Measurements from ENCODE around the gene ACSM4.
A peak's percentile ranks its signal among the peaks of the same experiment; 100 is the strongest.
"Not testable (repeated sequence)": the region's sequence is repeated elsewhere in the genome, so short reads cannot be mapped to it uniquely, and the experiment has no call there.

Gene ACSM4, protein sequence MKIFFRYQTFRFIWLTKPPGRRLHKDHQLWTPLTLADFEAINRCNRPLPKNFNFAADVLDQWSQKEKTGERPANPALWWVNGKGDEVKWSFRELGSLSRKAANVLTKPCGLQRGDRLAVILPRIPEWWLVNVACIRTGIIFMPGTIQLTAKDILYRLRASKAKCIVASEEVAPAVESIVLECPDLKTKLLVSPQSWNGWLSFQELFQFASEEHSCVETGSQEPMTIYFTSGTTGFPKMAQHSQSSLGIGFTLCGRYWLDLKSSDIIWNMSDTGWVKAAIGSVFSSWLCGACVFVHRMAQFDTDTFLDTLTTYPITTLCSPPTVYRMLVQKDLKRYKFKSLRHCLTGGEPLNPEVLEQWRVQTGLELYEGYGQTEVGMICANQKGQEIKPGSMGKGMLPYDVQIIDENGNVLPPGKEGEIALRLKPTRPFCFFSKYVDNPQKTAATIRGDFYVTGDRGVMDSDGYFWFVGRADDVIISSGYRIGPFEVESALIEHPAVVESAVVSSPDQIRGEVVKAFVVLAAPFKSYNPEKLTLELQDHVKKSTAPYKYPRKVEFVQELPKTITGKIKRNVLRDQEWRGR

DNA sequence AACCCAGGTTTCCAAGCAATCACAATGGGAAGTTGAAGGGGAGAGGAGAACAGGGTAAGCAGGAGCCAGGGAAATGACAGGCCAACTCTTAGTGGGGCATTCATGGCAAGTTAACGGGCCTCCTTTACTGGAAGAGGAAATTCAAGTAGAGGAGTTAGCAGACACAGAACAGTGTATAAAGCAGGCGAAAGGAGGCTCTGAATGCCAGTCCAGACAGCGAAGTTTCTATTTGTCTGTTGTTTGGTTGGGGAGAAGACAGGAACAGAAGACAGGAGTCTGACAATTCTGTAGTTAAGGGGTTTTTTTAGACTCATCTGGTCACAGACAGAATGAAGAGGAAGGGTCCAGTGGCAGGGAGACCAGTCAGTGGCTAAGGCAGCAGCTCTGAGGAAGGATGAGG lies at the start of gene ACSM4:
ACSM4 (plus strand) TSS at position 301 of the 400 bp plus-strand sequence. CDS start 260 bp downstream, outside the sequence.
- DNase-seq: no peak

DNA sequence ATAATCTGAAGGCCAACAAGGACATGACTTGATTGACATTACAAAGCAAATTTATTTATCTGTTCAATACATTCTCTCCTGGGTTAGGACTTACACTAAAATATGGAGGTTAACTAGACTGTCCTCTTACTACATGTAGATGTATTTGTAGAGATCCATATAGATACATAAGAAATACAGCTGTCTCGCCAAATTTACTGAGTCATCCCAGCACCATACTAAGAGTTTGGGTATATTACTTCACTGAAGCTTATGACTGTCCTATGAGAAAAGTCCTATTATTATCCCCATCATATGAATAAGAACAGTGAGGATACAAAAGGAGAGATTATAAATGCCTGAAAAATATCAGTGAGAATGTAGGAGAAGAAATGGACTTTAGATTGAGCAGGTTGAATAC lies 44.8 kb upstream of the ACSM4 start:
- DNase-seq: no peak

DNA sequence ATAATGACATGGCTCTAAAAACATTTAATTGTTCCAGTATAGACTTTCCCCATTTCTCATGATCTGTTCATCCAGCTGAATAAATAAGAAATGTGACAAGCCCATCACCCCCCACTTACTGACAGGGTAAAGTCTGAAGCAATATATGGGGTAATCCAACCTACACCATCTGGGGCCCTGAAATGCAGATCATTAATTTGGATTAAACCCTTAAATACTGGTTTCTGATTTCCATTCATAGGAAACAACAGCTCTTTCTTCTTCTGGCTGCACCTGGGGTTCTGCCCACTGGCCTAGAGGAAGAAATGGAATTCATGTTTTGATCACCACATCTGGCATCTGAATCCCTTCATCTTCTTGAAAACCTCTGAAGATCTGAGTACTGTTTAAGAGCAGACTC lies 39.3 kb upstream of the ACSM4 start:
- DNase-seq: no peak

- no peak for DNase-seq
These were observed 38.6 kb upstream of the ACSM4 start for GRCh38 chr12:7265251-7265650.

DNA sequence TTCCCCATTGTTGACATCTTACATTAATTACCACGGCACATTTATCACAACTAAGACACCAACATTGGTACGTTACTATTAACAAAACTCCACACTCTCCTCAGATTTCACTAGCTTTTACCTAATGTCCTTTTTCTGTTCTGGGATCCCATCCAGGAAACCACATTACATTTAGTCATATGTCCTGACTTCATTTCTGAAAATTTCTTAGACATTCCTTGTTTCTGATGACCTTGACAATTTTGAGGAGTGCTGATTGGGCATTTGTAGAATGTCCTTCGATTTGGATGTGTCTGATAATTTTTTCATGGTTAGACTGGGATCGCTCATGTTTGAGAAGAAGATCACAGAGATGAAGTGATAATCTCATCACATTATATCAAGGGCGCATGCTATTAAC lies 34.6 kb upstream of the ACSM4 start:
- no peak for DNase-seq

- no peak for DNase-seq
These were observed 31.9 kb upstream of the ACSM4 start for GRCh38 chr12:7271893-7272514.

GRCh38 chr12:7275482-7275881 lies 28.4 kb upstream of the ACSM4 start:
- DNase-seq: not testable (repeated sequence)

DNA sequence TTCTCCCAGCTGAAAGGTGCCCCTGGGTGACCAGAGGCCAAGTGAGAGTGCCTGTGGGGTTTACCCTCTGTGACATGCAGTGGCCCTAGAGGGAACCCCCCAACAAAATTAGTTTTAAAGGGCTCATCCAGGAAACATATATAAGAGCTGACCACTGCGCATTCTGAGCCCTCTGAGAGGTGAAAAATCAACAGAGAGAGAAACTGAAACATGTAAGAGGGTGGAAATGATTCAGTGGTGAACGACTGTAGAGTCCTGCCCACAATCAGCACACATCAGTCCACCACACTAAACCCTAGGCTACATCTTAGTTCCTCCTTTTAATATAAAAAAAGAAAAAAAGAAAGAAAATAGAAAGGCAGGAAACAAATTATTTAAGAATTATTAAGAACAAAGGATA lies 21.0 kb upstream of the ACSM4 start:
- no peak for DNase-seq

DNA sequence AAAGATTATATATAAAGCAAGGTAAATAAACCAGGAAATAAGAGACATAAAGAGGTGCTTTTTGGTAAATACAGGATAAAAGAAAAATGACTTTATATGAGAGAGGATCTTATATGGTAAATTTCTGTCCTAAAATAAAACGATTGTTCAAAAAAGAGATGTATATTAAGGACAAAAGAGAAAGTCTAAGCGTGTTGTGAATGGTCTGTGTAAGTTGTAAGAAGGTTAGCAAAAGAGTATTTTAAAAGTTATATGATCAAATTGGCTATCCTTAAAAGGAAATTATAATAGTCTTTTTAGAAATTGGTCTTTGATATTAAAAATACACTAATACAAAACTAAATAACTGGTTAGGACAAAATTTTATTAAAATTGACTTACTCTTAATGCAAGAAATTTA lies 14.1 kb upstream of the ACSM4 start:
- DNase-seq: no peak

DNA sequence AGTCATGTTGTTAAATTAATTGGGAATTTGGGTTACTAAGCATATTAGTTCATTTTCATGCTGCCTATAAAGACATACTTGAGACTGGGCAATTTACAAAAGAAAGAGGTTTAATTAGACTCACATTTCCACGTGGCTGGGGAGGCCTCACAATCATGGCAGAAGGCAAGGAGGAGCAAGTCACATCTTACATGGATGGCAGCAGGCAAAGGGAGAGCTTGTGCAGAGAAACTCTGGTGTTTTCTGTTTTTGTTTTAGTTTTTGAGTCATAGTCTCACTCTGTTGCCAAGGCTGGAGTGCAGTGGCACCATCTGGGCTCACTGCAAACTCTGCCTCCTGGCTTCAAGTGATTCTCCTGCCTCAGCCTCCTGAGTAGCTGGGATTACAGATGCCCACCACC lies 13.3 kb upstream of the ACSM4 start:
- not testable (repeated sequence) for DNase-seq

DNA sequence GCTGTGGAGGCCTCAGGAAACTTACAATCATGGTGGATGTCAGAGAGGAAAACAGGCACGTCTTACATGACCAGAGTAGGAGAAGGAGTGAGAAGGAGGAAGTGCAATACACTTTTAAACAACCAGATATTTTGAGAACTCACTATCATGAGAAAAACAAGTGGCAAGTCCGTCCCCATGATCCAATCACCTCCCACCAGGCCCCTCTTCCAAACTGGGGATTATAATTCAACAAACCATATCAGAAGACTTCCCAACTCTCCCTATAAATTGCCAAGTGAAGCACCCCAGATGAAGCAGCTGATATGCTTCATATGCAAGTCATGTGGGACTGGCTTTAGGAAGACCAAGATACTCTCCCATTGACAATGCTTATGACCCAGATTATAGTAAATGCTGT lies 11.6 kb upstream of the ACSM4 start:
- DNase-seq: no peak

DNA sequence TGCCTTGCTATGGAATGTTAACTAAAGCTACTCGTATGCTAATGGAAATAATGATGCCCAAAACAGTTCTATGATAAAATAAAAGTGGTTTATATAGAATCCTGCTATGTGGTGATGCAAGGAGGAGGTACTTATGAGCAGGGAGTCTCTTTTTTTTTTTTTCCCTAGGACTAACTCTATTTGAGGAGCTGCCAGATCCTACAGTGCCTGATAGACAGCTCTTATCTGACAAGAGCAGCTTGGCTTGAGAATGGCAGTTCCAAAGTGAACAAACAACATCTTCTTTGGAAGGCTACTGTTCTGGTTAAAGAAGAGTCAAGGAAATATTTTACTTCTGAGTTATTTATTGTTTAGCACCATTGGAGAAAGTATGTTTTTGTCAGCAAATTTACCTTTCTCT lies 10.2 kb upstream of the ACSM4 start:
- DNase-seq: no peak

- DNase-seq: no peak
These were observed 8.3 kb upstream of the ACSM4 start for GRCh38 chr12:7295529-7295928.

DNA sequence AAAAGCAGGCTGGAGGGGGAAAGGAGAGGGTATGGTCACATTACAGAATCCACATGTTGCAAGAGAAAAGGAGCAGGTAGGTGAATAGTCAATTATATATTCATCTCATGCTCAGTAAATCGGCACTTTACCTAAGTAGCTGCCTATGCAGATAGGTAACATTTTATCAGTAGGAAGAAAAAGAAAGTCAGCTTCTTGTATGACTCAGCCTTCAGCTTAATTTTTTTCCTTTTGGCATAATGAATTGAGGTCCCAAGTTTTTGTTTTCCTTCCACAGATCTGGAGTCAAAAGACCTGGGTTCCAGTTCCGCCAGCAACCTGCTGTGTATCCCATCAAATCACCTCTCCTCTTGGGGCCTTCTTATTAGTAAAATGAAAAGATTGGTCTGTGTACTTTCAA lies 6.0 kb upstream of the ACSM4 start:
- DNase-seq: no peak

DNA sequence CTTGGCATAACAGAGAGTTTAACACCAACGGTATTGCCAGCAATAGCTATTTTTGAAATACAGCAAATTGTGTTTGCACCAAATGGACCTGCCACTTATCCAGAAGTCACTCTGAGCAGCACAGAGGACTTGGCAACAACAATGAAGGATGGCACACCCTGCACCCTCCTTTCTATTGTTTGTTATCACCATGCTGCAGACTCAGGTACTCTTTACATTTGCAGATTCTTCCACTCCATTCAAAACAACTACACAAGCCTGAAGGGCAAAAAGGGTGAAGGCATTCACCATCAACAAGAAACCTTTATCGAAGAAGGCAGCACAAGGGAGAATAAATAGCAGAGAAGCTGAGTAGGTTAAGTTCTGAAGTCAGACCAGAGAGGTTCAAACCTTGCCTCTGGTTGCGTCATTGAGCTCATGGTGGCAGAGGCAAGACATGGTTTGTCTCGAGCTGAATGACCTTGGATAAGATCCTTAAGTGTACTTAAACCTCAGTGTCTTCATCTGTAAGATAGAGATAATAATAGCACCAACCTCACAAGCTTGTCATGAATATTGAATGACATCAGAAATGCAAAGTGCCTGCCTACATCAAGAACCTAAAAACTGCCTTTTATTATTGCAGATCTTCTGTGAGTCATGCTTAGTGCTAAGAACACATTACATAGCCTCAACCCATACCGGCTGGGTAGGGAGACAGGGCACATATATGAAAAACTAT lies 1.4 kb upstream of the ACSM4 start:
- DNase-seq: no peak

- DNase-seq: no peak
These were observed 642 bp upstream of the ACSM4 start for GRCh38 chr12:7303230-7303629.

DNA sequence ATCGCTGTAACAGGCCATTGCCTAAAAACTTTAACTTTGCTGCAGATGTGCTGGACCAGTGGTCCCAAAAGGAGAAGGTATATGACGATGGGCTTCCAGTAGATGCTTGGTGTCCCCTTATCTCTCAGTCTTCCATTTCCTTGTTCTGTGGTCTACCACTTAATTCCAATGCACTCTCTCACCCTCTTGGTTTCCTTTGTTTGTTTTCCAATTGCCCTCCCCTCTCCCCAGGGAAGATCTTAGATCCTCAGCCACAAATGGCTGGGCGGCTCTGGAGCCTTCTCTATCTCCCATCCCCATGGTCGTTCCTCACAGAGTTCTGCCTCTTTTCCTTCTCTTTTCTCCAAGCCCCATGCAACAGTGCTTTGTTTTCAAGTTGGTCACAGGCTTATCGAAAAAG lies 584 bp downstream of the ACSM4 start:
- DNase-seq: no peak

DNA sequence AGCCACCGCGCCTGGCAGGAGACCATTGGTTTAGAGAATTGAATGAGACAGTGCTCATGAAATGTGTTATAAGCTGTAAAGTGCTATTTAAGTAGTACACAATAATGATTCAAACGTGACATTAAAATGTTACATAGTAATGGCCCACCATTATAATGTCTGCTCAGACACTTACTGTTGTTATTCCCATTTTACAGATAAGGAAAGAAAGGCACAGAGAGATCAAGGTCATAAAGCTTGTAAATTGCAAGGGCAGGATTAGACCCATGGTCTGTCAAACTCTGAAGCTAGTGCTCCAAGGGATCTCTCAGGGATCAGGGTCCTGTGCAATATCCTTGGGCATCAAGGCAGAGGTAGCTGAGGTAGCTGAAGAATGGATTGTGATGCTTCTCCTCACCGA lies 6.2 kb downstream of the ACSM4 start:
- no peak for DNase-seq

GRCh38 chr12:7319930-7320329 lies 16.1 kb downstream of the ACSM4 start:
- peak; percentile 9 for DNase-seq

- no peak for DNase-seq
These were observed 17.8 kb downstream of the ACSM4 start for GRCh38 chr12:7321624-7322023.

DNA sequence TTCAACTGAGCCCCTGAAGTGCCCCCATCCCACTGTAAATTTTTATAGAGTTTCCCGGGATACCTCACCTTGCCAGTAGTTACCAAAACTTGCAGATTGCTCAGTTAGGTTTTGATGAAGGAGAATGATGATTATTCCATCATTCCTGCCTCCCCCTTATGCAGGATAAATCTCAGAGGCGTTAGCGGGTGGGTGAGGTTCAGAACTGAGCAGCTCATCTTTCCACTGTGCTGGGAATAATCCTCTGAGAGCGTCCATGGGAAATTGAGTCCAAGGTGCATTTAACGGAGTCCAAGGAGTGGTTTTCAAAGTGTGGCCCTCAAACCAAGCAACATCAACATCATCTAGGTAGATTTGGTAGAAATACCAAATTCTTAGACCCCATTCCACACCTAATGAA lies 18.7 kb downstream of the ACSM4 start:
- no peak for DNase-seq

GRCh38 chr12:7324176-7324575 lies 20.3 kb downstream of the ACSM4 start:
- DNase-seq: no peak

- DNase-seq: no peak
These were observed 24.0 kb downstream of the ACSM4 start for GRCh38 chr12:7327918-7328317.

DNA sequence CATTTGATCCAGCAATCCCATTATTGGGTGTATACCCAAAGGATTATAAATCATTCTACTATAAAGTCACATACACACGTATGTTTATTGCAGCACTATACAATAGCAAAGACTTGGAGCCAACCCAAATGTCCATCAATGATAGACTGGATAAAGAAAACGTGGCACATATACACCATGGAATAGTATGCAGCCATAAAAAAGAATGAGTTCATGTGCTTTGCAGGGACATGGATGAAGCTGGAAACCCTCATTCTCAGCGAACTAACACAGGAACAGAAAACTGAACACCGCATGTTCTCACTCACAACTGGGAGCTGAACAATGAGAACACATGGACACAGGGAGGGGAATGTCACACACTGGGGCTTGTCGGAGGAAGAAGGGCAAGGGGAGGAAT lies 33.9 kb downstream of the ACSM4 start:
- not testable (repeated sequence) for DNase-seq

All from CD4-positive, alpha-beta T cell treated with Interleukin-12 subunit alpha and Interleukin-12 subunit beta, for 1 hour (primary cell).